Caco-2 (cell line): ENCODE data around the gene SFXN3. TPM values are rescaled to one million over a fixed set of nuclear protein-coding genes. Genes with fewer than 3 reads are reported as not detected.

Source experiments
- BruUV-seq: library from RNA; stranded (reverse); fragments of 400-500 nt; replicated peaks from 2 replicates; lab custom pipeline; 2021; lab: Mats Ljungman, UMichigan
- CTCF ChIA-PET: fragments of 300-600 bp; sonication (Branson Sonifier 250); formaldehyde crosslinking; loops from one replicate; lab custom pipeline; 2022; ENCODE audit warnings: antibody characterized with exemption; lab: Charles Lee
- POLR2A ChIA-PET: fragments of 300-600 bp; sonication (Branson Sonifier 250); formaldehyde crosslinking; loops from one replicate; lab custom pipeline; 2022; ENCODE audit warnings: antibody characterized with exemption; lab: Charles Lee
- DNase-seq, 2 experiments: peaks; one replicate each; pipeline versions ENCODE4 v3.0.0 to v3.0.0-alpha.2; 2020 to 2022
- H3K27me3 ChIP-seq: replicated peaks from 2 replicates; pipeline ENCODE4 v1.6.0; 2011; ENCODE audit warnings: low read length; ENCODE audit not compliant: control insufficient read depth, insufficient read depth
- H3K36me3 ChIP-seq: 2 replicates; pipeline ENCODE4 v1.5.1; 2011; ENCODE audit warnings: low read length; ENCODE audit not compliant: control insufficient read depth, insufficient read depth
- H3K4me1 ChIP-seq: fragments of 250-450 bp; sonication (Bioruptor Pico); 2 replicates; pipeline ENCODE4 v1.5.1; 2020; ENCODE audit warnings: mild to moderate bottlenecking
- H3K4me3 ChIP-seq: 2 replicates; pipeline ENCODE4 v1.5.1; 2011; ENCODE audit warnings: low read depth, mild to moderate bottlenecking, control low read depth, low read length
- H3K9me3 ChIP-seq: fragments of 250-450 bp; sonication (Bioruptor Pico); 2 replicates; pipeline ENCODE4 v1.5.1; 2020; ENCODE audit warnings: mild to moderate bottlenecking, moderate library complexity
- H3K27ac Mint-ChIP-seq: one replicate; pipeline ENCODE4 v1.8.0; 2022; ENCODE audit warnings: mixed read lengths; ENCODE audit not compliant: unreplicated experiment
- H3K27me3 Mint-ChIP-seq: one replicate; pipeline ENCODE4 v1.8.0; 2022; ENCODE audit warnings: mixed read lengths; ENCODE audit not compliant: insufficient read depth, unreplicated experiment
- H3K36me3 Mint-ChIP-seq: one replicate; pipeline ENCODE4 v1.8.0; 2022; ENCODE audit warnings: mild to moderate bottlenecking, mixed read lengths; ENCODE audit not compliant: insufficient read depth, unreplicated experiment
- H3K4me1 Mint-ChIP-seq: one replicate; pipeline ENCODE4 v1.8.0; 2022; ENCODE audit warnings: low read depth, mixed read lengths; ENCODE audit not compliant: unreplicated experiment
- H3K4me3 Mint-ChIP-seq: one replicate; pipeline ENCODE4 v1.8.0; 2022; ENCODE audit warnings: mild to moderate bottlenecking, moderate library complexity, mixed read lengths; ENCODE audit not compliant: unreplicated experiment
- H3K9me3 Mint-ChIP-seq: one replicate; pipeline ENCODE4 v1.8.0; 2022; ENCODE audit warnings: mixed read lengths; ENCODE audit not compliant: unreplicated experiment
- intact Hi-C: fragments of 100-400 bp; cut with micrococcal nuclease; formaldehyde crosslinking; loops from one replicate; pipeline ENCODE4 v1.10.0; 2022; ENCODE audit not compliant: unreplicated experiment
- total RNA-seq: library from RNA; stranded (reverse); gene quantifications from 2 replicates; pipeline ENCODE4 v1.2.3, GENCODE V29; 2022
- TF ChIP-seq, protein P1 (sequence below), 2 experiments: fragments of 200-600 bp in 1 of 2; IDR thresholded peaks; 1 replicate in 1 of 2; 2 replicates in 1 of 2; pipeline versions ENCODE4 v1.5.1 to v1.8.0; 2011 to 2022; ENCODE audit warnings: antibody characterized with exemption in 1 of 2, control low read depth in 1 of 2, inconsistent platforms in 1 of 2, low read depth in 1 of 2, low read length in 1 of 2, mild to moderate bottlenecking in 1 of 2, moderate library complexity in 1 of 2; ENCODE audit not compliant: insufficient read depth in 1 of 2, severe bottlenecking in 1 of 2, unreplicated experiment in 1 of 2

The SFXN3 gene
- total RNA-seq, 1 experiment from 2014 or later: 23.4 TPM

DNA sequence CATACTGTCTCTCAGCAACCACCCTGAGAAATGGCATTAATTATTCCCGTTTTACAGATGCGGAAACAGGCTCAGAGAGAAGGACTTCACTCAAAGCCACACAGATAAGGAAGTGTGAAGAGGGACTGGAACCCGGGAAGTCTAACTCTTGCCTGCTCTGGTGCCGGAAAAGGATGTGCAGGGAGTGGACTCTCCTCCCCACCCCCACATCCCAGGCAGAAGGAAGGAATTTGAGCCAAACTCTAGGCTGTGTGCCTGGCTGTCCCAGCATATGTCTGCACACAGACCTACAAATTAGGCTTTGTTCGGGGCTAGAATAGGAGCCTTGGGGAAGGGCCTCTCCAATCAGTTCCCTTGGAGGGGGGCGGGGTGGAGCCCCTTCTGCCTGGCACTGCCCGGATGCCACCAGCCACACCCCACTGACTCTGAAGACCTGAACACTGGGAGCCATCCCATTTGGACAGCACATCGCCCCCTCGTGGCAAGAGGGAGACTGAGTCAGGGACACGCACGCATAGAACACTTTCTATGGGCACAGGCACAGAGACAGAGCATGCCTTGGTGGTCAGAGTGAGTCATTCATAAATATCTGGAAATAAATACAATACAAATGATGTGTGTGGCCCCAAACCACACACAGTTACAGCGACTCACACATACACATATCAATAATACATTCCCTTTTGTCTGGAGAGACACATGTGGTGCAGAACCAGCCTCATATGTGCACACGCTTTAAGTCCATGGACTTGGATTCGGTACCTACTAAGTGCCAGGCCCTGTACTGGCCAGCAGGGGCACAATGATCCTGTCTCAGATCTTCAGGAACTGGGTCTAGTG lies 18.3 kb upstream of the SFXN3 start:
- H3K4me1 ChIP-seq: no peaks in the 10 kb centered on the region
- H3K27ac Mint-ChIP-seq: peak overlapping the region; percentile 2
- intact Hi-C loops: loop anchor here (1.0 to 5.0 kb wide), 5 partner anchors 15 to 450 kb away; no protein-coding TSS in a partner anchor

GRCh38 chr10:101013365-101013825 lies 17.6 kb upstream of the SFXN3 start:
- Histone ChIP-seq H3K36me3 (no peaks in the 10 kb centered on the region), H3K4me1 (peaks cover 4% of the 10 kb centered on the region; the same call in 1 of the 2 replicates), H3K9me3 (no peaks in the 10 kb centered on the region), H3K27me3 (no peaks in the 10 kb centered on the region), H3K4me3 (no peak overlapping the region)
- BruUV-seq: no TSS peak
- POLR2A ChIA-PET: no interaction called here
- H3K4me1 Mint-ChIP-seq: peaks cover 17% of the 10 kb centered on the region
- intact Hi-C loops: loop anchor here (1.0 to 5.0 kb wide), 5 partner anchors 16 to 451 kb away; no protein-coding TSS in a partner anchor
- CTCF ChIA-PET: interaction anchor here (0.8 to 2.5 kb wide), 4 partner anchors 17 to 135 kb away, joined by 3 to 58 read pairs (median 15); partner anchors contain the start of genes LZTS2, PDZD7, SEMA4G and SFXN3
- no peak for DNase-seq
- no peak overlapping the region for H3K4me3 Mint-ChIP-seq
- no peaks in the 10 kb centered on the region for H3K36me3 Mint-ChIP-seq
- TF ChIP-seq, protein P1, sequence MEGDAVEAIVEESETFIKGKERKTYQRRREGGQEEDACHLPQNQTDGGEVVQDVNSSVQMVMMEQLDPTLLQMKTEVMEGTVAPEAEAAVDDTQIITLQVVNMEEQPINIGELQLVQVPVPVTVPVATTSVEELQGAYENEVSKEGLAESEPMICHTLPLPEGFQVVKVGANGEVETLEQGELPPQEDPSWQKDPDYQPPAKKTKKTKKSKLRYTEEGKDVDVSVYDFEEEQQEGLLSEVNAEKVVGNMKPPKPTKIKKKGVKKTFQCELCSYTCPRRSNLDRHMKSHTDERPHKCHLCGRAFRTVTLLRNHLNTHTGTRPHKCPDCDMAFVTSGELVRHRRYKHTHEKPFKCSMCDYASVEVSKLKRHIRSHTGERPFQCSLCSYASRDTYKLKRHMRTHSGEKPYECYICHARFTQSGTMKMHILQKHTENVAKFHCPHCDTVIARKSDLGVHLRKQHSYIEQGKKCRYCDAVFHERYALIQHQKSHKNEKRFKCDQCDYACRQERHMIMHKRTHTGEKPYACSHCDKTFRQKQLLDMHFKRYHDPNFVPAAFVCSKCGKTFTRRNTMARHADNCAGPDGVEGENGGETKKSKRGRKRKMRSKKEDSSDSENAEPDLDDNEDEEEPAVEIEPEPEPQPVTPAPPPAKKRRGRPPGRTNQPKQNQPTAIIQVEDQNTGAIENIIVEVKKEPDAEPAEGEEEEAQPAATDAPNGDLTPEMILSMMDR (IDR thresholded peaks at IDR 0.05; ENCODE audit: insufficient read depth in 1 of 2, low read depth in 1 of 2, low read length in 1 of 2, severe bottlenecking in 1 of 2, unreplicated experiment in 1 of 2): no peak
- peak overlapping the region; percentile 2 for H3K27ac Mint-ChIP-seq
- no peaks in the 10 kb centered on the region for H3K9me3 Mint-ChIP-seq
- no peaks in the 10 kb centered on the region for H3K27me3 Mint-ChIP-seq

More for the DNA sequence above, 18.3 kb upstream of the SFXN3 start:
- Mint-ChIP-seq H3K36me3 (no peaks in the 10 kb centered on the region), H3K4me3 (no peak overlapping the region), H3K27me3 (no peaks in the 10 kb centered on the region), H3K4me1 (peaks cover 15% of the 10 kb centered on the region), H3K9me3 (no peaks in the 10 kb centered on the region)
- TF ChIP-seq, protein P1 (IDR thresholded peaks at IDR 0.05; ENCODE audit: insufficient read depth in 1 of 2, low read depth in 1 of 2, low read length in 1 of 2, severe bottlenecking in 1 of 2, unreplicated experiment in 1 of 2): peak; percentile 72 to 84
- Histone ChIP-seq H3K36me3 (no peaks in the 10 kb centered on the region), H3K27me3 (no peaks in the 10 kb centered on the region), H3K4me3 (no peak overlapping the region), H3K9me3 (no peaks in the 10 kb centered on the region)
- CTCF ChIA-PET: interaction anchor here (1.5 to 1.9 kb wide), 4 partner anchors 10 to 47 kb away, joined by 7 to 11 read pairs (median 10); partner anchors contain the start of genes LZTS2, PDZD7 and SFXN3
- POLR2A ChIA-PET: no interaction called here
- no TSS peak for BruUV-seq
- DNase-seq: peak; percentile 84 to 85

DNA sequence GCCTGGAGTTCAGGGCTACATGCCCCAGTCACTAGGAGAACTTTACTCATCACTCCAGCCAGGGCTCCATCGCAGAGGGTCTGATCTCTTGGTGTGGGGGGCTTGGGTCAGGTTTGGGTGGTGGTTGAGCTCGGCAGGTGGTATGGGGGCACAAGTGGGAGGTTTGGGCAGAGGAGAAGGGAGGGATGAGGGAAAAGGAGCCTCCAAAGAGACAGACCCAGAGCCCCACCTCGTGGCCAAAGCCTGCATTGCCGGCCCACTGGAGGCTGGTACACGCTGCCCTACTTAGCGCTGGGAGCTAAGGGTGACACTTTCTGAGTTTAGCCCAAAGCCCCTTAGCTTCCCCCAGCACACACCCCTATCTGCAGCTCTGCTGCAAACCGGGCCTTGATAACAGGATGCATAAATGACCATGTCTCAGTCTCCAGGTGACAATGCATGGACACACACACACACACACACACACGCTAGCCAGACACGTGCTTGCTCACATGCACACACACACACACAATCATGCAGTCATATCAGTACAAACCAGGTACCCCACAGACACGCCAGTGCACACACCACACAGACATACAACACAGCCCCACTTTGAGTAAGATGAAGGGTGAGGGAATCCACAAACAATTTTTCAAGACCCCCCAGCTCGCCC lies 16.7 kb upstream of the SFXN3 start:
- no peak overlapping the region for H3K27ac Mint-ChIP-seq

More for the DNA sequence above, 16.7 kb upstream of the SFXN3 start:
- Mint-ChIP-seq H3K36me3 (no peaks in the 10 kb centered on the region), H3K9me3 (no peaks in the 10 kb centered on the region), H3K27me3 (no peaks in the 10 kb centered on the region), H3K4me3 (no peak overlapping the region), H3K4me1 (peaks cover 20% of the 10 kb centered on the region)
- TF ChIP-seq, protein P1 (IDR thresholded peaks at IDR 0.05; ENCODE audit: insufficient read depth in 1 of 2, low read depth in 1 of 2, low read length in 1 of 2, severe bottlenecking in 1 of 2, unreplicated experiment in 1 of 2): peak; percentile 82 to 96
- intact Hi-C loops: loop anchor here (5.0 kb wide), 3 partner anchors 82 to 452 kb away; no protein-coding TSS in a partner anchor
- Histone ChIP-seq H3K9me3 (no peaks in the 10 kb centered on the region), H3K4me3 (no peak overlapping the region), H3K27me3 (no peaks in the 10 kb centered on the region), H3K4me1 (peaks cover 11% of the 10 kb centered on the region; the same call in 1 of the 2 replicates), H3K36me3 (no peaks in the 10 kb centered on the region)
- no TSS peak for BruUV-seq
- DNase-seq: peak; percentile 81 to 89
- POLR2A ChIA-PET: interaction anchor here (0.6 to 0.7 kb wide), 2 partner anchors 16 to 44 kb away, joined by 3 to 5 read pairs; partner anchors contain the start of gene PDZD7
- CTCF ChIA-PET: interaction anchor here (0.5 to 2.5 kb wide), 16 partner anchors 10 to 271 kb away, joined by 3 to 58 read pairs (median 4); partner anchors contain the start of genes LZTS2, PDZD7, SEMA4G and SFXN3
